Measurements from ENCODE around the gene NLGN3.

DNA sequence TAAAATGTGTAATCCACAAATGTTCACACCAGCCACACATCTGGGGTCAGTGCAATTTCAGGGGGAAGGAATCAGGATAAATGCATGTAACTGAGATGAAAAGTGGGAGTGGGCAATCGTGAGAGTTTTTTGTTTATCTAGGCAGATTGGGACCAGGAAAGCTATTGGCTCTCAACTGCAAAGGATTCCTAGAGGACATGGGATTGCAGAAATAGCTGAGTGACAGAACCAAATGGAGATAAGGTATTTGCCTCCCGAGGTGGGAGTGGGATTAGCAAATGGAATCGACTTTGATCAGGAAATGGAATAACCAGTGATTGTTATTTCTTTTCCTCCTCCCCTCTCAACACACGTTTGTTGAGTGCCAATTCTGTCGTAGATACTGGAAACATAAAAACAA, 39.5 kb downstream of the NLGN3 start:
- TF ChIP-seq, protein P1, sequence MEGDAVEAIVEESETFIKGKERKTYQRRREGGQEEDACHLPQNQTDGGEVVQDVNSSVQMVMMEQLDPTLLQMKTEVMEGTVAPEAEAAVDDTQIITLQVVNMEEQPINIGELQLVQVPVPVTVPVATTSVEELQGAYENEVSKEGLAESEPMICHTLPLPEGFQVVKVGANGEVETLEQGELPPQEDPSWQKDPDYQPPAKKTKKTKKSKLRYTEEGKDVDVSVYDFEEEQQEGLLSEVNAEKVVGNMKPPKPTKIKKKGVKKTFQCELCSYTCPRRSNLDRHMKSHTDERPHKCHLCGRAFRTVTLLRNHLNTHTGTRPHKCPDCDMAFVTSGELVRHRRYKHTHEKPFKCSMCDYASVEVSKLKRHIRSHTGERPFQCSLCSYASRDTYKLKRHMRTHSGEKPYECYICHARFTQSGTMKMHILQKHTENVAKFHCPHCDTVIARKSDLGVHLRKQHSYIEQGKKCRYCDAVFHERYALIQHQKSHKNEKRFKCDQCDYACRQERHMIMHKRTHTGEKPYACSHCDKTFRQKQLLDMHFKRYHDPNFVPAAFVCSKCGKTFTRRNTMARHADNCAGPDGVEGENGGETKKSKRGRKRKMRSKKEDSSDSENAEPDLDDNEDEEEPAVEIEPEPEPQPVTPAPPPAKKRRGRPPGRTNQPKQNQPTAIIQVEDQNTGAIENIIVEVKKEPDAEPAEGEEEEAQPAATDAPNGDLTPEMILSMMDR (IDR thresholded peaks at IDR 0.05), result no peak
- no peak for TF ChIP-seq EP300 (IDR thresholded peaks at IDR 0.05)
